HG03442 (cell line): ENCODE results near the gene FERMT3.

Experiments
- ATAC-seq: cut with Tn5 transposase; IDR thresholded peaks from one replicate; pipeline ENCODE4 v1.9.1; 2021; ENCODE audit warnings: mild to moderate bottlenecking, moderate library complexity; ENCODE audit not compliant: unreplicated experiment

Gene FERMT3

GRCh38 chr11:64185693-64186491 lies 20.6 kb upstream of the FERMT3 start, which contains the start of gene STIP1:
STIP1 (plus strand) TSS chr11:64186171; CDS start chr11:64186262, 91 bp downstream.
- ATAC-seq = peak; percentile 76

GRCh38 chr11:64186492-64187165 lies 19.9 kb upstream of the FERMT3 start:
- ATAC-seq = peak; percentile 4

DNA sequence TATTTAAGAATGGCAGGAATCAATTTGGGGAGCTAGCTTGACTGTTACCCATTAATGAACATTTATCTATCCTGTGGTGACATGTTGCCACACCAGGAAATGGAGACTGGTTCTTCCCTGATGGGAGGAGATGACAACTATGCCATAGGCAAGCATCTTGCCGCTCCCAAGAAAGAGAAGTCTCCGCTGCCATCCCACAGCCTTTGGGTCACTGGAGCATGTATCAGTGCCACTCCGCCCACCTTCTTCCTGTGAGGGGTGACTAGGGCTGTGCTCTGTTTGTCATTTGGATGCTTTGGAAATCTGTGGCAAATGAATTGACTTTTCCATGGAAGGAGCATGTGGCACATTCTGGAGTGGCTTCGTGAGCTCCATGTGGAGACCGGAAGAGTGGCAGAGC lies 14.1 kb upstream of the FERMT3 start:
- ATAC-seq = no peak

GRCh38 chr11:64196626-64197025 lies 9.9 kb upstream of the FERMT3 start:
- ATAC-seq = no peak

GRCh38 chr11:64198511-64198910 lies 8.0 kb upstream of the FERMT3 start:
- no peak for ATAC-seq

GRCh38 chr11:64201543-64201942 lies 5.0 kb upstream of the FERMT3 start:
- no peak for ATAC-seq

DNA sequence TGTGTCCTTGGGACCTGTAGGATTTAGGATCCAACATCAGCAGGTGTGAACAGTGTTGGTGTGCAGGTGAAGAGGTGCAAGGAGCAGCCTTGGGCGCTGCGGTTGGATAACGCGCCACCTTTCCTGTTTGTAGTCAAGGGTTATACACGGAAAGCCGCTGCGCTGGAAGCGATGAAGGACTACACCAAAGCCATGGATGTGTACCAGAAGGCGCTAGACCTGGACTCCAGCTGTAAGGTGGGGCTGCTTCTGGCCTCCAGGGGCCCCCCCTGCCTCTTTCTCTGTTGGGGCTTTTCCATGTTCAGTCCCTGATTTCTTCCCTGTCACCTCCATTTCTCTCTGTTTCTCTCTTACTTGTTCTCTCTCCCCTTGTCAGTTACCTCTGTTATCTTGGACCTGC lies 3.5 kb upstream of the FERMT3 start:
- no peak for ATAC-seq

DNA sequence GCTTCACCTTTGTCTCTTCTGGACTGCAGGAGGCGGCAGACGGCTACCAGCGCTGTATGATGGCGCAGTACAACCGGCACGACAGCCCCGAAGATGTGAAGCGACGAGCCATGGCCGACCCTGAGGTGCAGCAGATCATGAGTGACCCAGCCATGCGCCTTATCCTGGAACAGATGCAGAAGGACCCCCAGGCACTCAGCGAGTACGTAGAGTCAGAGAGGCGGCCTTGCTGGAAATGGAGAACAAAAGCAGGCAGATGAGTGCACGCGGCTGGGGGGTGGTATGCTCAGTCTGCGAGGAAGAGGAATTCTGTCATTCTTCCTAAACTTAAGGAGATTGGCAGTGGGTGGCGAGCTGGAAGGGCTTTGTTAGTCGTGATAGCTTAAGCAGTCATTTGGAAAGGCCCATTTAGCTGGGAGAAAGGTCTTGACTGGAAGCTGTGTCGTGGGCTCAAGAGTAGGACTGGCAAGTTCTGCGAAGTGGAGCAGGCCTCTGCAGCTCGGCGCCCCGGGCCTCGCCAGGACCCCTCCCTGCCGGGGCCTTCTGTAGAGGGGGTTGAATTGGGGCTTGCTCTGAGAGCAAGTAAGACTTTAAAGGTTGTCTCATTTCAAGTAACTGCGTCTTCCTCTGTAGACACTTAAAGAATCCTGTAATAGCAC lies 3.0 kb upstream of the FERMT3 start:
- ATAC-seq = no peak

GRCh38 chr11:64204080-64204440 lies 2.5 kb upstream of the FERMT3 start:
- no peak for ATAC-seq

GRCh38 chr11:64204464-64204989 lies 2.0 kb upstream of the FERMT3 start:
- ATAC-seq = no peak

DNA sequence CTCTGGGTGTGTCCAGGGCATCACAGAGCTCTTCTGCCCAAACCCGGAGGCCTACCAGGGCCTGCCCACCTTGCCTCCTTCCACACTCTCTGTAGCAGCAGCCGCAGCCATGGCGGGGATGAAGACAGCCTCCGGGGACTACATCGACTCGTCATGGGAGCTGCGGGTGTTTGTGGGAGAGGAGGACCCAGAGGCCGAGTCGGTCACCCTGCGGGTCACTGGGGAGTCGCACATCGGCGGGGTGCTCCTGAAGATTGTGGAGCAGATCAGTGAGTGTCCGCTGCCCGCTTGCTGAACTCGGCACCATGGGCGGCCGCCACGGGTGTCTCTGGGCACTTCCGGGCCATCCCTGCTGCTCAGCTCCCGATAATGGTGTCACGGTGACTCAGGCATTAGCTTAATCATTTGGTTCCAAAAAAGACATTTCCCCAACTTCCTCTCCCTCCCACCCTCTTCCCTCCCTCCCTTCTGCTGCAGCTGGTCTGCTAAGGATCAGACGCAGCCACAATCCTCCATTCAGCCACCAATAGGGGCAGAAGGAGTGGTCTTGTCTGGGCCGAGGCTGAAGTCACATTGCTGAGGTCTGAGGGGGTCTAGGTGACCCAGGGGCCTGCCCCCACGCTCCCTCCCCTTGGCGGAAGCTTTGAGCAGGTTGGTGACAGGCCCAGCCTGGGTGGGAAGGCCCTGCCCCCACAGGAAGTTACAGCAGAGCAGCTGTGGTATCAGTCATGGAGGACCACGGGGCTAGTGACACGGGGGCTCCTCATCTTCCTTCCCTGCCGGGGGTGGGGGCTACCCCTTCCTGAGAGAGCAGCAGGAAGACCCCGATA lies 950 bp downstream of the FERMT3 start:
- peak; percentile 47 for ATAC-seq

GRCh38 chr11:64208086-64208795 lies 1.7 kb downstream of the FERMT3 start:
- ATAC-seq = no peak

DNA sequence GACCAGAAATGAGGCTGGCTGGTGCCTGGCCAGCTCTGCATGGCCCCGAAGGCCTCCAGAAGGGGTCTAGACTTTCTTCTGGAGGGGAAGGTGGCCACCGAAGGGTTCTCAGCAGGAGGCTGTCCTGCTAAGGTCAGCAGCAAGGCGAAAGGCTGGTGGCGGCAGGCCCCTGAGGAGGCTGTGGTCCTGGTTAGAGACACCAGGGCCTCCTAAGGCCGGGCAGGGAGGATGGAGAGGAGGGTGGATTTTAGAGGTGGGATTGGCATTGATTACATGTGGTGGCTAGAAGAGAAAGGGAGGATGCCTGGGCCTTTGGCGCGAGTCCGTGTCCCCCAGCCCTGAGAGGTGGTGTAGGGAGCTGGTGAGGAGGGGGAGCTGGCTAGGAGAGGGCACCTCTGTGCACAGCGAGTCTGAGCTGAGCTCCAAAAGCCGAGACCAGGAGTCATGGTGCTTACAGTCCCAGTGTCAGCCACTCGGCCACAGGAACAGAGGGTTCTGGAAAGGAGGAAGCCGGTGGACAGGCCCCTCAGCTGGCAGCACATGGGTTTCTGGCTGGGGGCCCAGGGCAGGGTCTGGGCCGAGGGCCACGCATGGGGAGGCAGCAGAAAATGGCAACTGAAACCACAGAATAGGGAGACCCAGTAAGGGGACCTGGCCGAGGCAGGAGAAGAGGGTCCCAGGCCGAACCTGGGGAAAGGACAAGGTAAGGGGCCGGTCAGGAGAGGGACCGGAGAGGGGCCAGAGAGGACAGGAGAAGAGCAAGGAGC lies 2.5 kb downstream of the FERMT3 start:
- ATAC-seq = no peak

DNA sequence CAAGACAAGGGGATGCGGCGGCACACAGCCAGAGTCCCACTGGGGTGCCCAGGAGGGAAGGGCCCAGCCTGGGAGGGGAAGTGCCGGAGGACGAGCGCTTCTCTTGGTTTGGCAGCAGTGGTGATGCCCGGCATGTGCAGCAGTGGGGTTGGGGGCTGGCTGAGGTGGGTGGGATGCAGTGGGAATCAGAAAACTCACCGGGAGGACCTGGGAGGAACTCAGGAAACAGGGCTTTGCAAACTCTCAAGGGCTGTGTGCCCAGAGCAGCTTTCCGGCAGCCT lies 3.0 kb downstream of the FERMT3 start:
- no peak for ATAC-seq

DNA sequence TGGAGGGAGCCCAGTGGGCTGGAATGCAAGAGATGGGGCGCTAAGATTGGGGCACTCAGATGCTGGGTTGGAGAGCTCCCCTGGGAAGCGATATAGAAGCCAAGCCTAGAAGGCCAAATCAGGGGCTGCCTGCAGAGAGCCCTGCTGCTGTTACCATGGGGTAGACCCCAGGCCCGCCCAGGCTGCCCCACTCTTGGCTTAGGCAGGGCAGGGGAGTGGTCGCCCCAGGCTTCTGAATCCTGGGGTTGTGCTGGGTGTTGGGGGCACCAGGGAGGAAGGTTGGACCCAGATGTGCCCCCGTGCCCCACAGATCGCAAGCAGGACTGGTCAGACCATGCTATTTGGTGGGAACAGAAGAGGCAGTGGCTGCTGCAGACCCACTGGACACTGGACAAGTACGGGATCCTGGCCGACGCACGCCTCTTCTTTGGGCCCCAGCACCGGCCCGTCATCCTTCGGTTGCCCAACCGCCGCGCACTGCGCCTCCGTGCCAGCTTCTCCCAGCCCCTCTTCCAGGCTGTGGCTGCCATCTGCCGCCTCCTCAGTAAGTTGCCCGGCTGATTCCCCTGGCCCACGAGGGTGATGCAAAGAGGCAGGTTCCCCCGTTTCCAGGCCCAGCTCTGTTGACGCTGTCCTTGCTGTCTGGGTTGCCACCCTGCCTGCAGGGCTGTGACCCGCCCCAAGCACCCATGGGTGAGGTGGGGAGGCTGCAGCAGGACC lies 3.9 kb downstream of the FERMT3 start:
- no peak for ATAC-seq

- ATAC-seq = no peak
Measured at GRCh38 chr11:64211181-64211872, 4.8 kb downstream of the FERMT3 start.

- no peak for ATAC-seq
Measured at GRCh38 chr11:64216879-64217278, 10.4 kb downstream of the FERMT3 start.

DNA sequence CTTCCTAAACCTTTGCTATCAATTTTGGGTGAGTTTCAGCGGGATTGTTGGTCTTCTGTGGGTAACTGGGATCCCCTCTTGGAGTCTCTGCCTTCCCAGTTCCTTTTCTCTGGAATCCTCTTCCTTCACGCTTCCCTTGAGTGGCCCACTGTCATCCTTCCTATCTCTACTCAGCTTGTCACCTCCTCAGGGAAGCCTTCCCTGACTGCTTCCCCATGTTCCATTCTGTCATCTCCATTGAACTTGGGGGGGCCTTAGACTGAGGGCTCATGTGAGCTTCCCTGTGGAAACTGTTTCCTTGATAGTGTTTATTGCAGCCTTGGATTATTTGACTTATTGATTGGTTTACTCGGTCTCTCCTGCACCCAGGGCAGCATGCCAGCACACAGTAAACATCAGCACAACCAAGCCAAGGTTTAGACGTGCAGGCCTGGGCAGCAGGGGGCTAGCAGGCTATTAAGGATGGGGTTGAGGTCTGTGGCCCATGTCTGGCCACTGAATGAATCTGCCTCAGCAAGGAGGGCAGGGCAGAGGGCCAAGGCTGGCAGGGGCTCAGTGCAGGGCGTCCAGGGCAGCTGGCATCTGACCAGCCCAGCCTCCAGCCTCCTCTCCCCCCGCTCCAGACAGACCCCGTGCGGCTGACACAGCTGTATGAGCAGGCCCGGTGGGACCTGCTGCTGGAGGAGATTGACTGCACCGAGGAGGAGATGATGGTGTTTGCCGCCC lies 12.3 kb downstream of the FERMT3 start:
- ATAC-seq = no peak
